H1 (cell line): ENCODE data around the gene SYT15.
"Not testable (repeated sequence)": the region's sequence is repeated elsewhere in the genome, so short reads cannot be mapped to it uniquely, and the experiment has no call there.

Experiments used
- CHD1 ChIP-seq: IDR thresholded peaks from 2 replicates; pipeline ENCODE4 v1.6.1; 2012; ENCODE audit warnings: low read depth, low read length, improper control_type of control experiment
- CTCF ChIP-seq, 3 experiments: IDR thresholded peaks; 1 replicate in 2 of 3; 2 replicates in 1 of 3; pipeline versions ENCODE4 v1.5.1 to v1.6.1; 2011; ENCODE audit warnings: low read length in 3 of 3, mild to moderate bottlenecking in 3 of 3, inconsistent platforms in 2 of 3, low read depth in 1 of 3, moderate library complexity in 1 of 3; ENCODE audit not compliant: insufficient read depth in 1 of 3; ENCODE audit errors: control extremely low read depth in 1 of 3
- EGR1 ChIP-seq: IDR thresholded peaks from 2 replicates; pipeline ENCODE4 v1.6.1; 2011; ENCODE audit warnings: low read depth, low read length, borderline replicate concordance
- GTF2F1 ChIP-seq: IDR thresholded peaks from 2 replicates; pipeline ENCODE4 v1.6.1; 2012; ENCODE audit warnings: low read depth, low read length, improper control_type of control experiment, borderline replicate concordance
- JUND ChIP-seq: IDR thresholded peaks from 2 replicates; pipeline ENCODE4 v1.6.1; 2011; ENCODE audit warnings: mild to moderate bottlenecking, improper control_type of control experiment, low read length
- POLR2A ChIP-seq, 2 experiments: IDR thresholded peaks; 1 replicate in 1 of 2; 2 replicates in 1 of 2; pipeline ENCODE4 v1.6.1; 2011; ENCODE audit warnings: low read depth in 2 of 2, low read length in 2 of 2, mild to moderate bottlenecking in 2 of 2; ENCODE audit errors: control extremely low read depth in 1 of 2
- RAD21 ChIP-seq, 2 experiments: IDR thresholded peaks in 1 of 2; conservative IDR thresholded peaks in 1 of 2; 2 replicates each; pipeline ENCODE4 v1.6.1; 2011; ENCODE audit warnings: low read depth in 2 of 2, low read length in 2 of 2, improper control_type of control experiment in 1 of 2, inconsistent platforms in 1 of 2, mild to moderate bottlenecking in 1 of 2, moderate library complexity in 1 of 2
- RBBP5 ChIP-seq: IDR thresholded peaks from 2 replicates; pipeline ENCODE4 v1.7.1; 2012; ENCODE audit warnings: low read depth, mild to moderate bottlenecking, inconsistent platforms, low read length, moderate library complexity, borderline replicate concordance
- RFX5 ChIP-seq: IDR thresholded peaks from 2 replicates; pipeline ENCODE4 v1.6.1; 2011; ENCODE audit warnings: low read depth, low read length, improper control_type of control experiment, borderline replicate concordance
- SP1 ChIP-seq: IDR thresholded peaks from 2 replicates; pipeline ENCODE4 v1.6.1; 2011; ENCODE audit warnings: low read depth, low read length
- TCF12 ChIP-seq: IDR thresholded peaks from 2 replicates; pipeline ENCODE4 v1.6.1; 2011; ENCODE audit warnings: low read depth, mild to moderate bottlenecking, low read length
- YY1 ChIP-seq: IDR thresholded peaks from 2 replicates; pipeline ENCODE4 v1.6.1; 2011; ENCODE audit warnings: low read depth, mild to moderate bottlenecking, low read length

- TF ChIP-seq POLR2A (IDR thresholded peaks at IDR 0.05; ENCODE audit: control extremely low read depth in 1 of 2, low read depth in 2 of 2, low read length in 2 of 2); GTF2F1; RAD21 (IDR thresholded peaks at IDR 0.05 in 1 of 2, conservative IDR thresholded peaks at IDR 0.05 in 1 of 2; ENCODE audit: low read depth in 2 of 2, low read length in 2 of 2); YY1; RFX5; CTCF (IDR thresholded peaks at IDR 0.05; ENCODE audit: control extremely low read depth in 1 of 3, insufficient read depth in 1 of 3, low read depth in 1 of 3, low read length in 3 of 3); TCF12; RBBP5; SP1; JUND; EGR1; CHD1: not testable (repeated sequence)
Observed at GRCh38 chr10:46588221-46588620, 9.3 kb downstream of the SYT15 start.
